K562 (cell line): Measurements from ENCODE around the gene CRLF3. TPM values are rescaled to one million over a fixed set of nuclear protein-coding genes. Genes with fewer than 3 reads are reported as not detected.

Source experiments
- CEBPB ChIP-seq: fragments of 450-650 bp; IDR thresholded peaks from 2 replicates; pipeline ENCODE4 v1.6.1; 2016; ENCODE audit warnings: missing genetic modification characterization, missing compliant biosample characterization
- E2F3 ChIP-seq: fragments of 250-450 bp; sonication (Bioruptor Pico); IDR thresholded peaks from 2 replicates; pipeline ENCODE4 v1.4.0; 2020; ENCODE audit warnings: mild to moderate bottlenecking
- HLTF ChIP-seq: fragments of 450-650 bp; IDR thresholded peaks from 2 replicates; pipeline ENCODE4 v1.6.1; 2016
- HNRNPH1 ChIP-seq: fragments of 200-400 bp; formaldehyde crosslinking; optimal IDR thresholded peaks from 2 replicates; pipeline ENCODE3; 2017; ENCODE audit warnings: low read depth, mild to moderate bottlenecking, low read length, moderate library complexity
- KLF6 ChIP-seq: fragments of 250-450 bp; sonication (Bioruptor Pico); IDR thresholded peaks from 2 replicates; pipeline ENCODE4 v1.4.0; 2020; ENCODE audit warnings: mild to moderate bottlenecking, moderate library complexity, borderline replicate concordance
- LARP7 ChIP-seq: fragments of 450-650 bp; IDR thresholded peaks from 2 replicates; pipeline ENCODE4 v1.6.1; 2016
- MED1 ChIP-seq: sonication (generic); formaldehyde crosslinking; IDR thresholded peaks from 2 replicates; pipeline ENCODE4 v1.8.1; 2023; ENCODE audit warnings: missing genetic modification reagents, borderline replicate concordance
- NCOA1 ChIP-seq: fragments of 450-650 bp; IDR thresholded peaks from 2 replicates; pipeline ENCODE4 v1.6.1; 2016; ENCODE audit warnings: low read depth
- NFIX ChIP-seq: fragments of 250-450 bp; sonication (Bioruptor Pico); IDR thresholded peaks from 2 replicates; pipeline ENCODE4 v1.4.0; 2020; ENCODE audit warnings: low read depth, mild to moderate bottlenecking, moderate library complexity
- SMAD1 ChIP-seq: fragments of 150-350 bp; IDR thresholded peaks from 2 replicates; pipeline ENCODE4 v1.6.1; 2014; ENCODE audit warnings: low read length, low read depth; ENCODE audit not compliant: partially characterized antibody
- ZNF561 ChIP-seq: fragments of 450-650 bp; formaldehyde crosslinking; conservative IDR thresholded peaks from 2 replicates; pipeline ENCODE4 v1.4.0; 2020; ENCODE audit warnings: mild to moderate bottlenecking, moderate library complexity
- polyA plus RNA-seq, 8 experiments: library from polyadenylated mRNA; depleted of rRNA in 4 of 8; stranded (reverse) in 5 of 8; unstranded in 3 of 8; fragments of >200 nt; fragmentation: Nextera tagmentation in 2 of 8; fragmentation: Illumina TruSeq in 1 of 8; extraction: Ambion mirVana in 2 of 8; extraction: Trizol in 1 of 8; gene quantifications; 2 replicates each; pipeline versions ENCODE4 v1.2.1 to v1.2.3, GENCODE V29; 2011 to 2014; ENCODE audit warnings: inconsistent platforms in 1 of 8, missing spikeins in 1 of 8
- total RNA-seq, 7 experiments: library from RNA; depleted of rRNA in 6 of 7; stranded (reverse); fragments of >200 nt in 6 of 7; fragmentation: Illumina TruSeq in 2 of 7; extraction: Trizol in 2 of 7; gene quantifications; 2 replicates each; pipeline versions ENCODE4 v1.2.1 to v1.2.3, GENCODE V29; 2011 to 2021; ENCODE audit warnings: low replicate concordance in 1 of 7
- TF ChIP-seq, protein P1 (sequence below), 2 experiments: IDR thresholded peaks; 2 replicates each; pipeline ENCODE4 v1.6.1; 2011; ENCODE audit warnings: borderline replicate concordance in 1 of 2, control low read depth in 1 of 2, low read depth in 1 of 2, low read length in 1 of 2, mild to moderate bottlenecking in 1 of 2, mixed read lengths in 1 of 2, moderate library complexity in 1 of 2; ENCODE audit not compliant: insufficient read depth in 1 of 2, insufficient read length in 1 of 2, poor library complexity in 1 of 2, severe bottlenecking in 1 of 2; ENCODE audit errors: extremely low read depth in 1 of 2
- TF ChIP-seq, protein P2 (sequence below): sonication (generic); formaldehyde crosslinking; IDR thresholded peaks from 2 replicates; pipeline ENCODE4 v1.8.1; 2022; ENCODE audit warnings: missing genetic modification reagents
- TF ChIP-seq, protein P3 (sequence below), 2 experiments: fragments of 150-350 bp in 1 of 2; IDR thresholded peaks; 2 replicates each; pipeline ENCODE4 v1.6.1; 2012 to 2016; ENCODE audit warnings: low read depth in 2 of 2, low read length in 2 of 2, mild to moderate bottlenecking in 1 of 2, moderate library complexity in 1 of 2

CRLF3 gene
- total and polyA plus RNA-seq, 9 of the 15 experiments (the other 6 are each of a cell fraction or from before 2014, with no cell fraction given): 13.2 to 55.9 (median 29.8) TPM

DNA sequence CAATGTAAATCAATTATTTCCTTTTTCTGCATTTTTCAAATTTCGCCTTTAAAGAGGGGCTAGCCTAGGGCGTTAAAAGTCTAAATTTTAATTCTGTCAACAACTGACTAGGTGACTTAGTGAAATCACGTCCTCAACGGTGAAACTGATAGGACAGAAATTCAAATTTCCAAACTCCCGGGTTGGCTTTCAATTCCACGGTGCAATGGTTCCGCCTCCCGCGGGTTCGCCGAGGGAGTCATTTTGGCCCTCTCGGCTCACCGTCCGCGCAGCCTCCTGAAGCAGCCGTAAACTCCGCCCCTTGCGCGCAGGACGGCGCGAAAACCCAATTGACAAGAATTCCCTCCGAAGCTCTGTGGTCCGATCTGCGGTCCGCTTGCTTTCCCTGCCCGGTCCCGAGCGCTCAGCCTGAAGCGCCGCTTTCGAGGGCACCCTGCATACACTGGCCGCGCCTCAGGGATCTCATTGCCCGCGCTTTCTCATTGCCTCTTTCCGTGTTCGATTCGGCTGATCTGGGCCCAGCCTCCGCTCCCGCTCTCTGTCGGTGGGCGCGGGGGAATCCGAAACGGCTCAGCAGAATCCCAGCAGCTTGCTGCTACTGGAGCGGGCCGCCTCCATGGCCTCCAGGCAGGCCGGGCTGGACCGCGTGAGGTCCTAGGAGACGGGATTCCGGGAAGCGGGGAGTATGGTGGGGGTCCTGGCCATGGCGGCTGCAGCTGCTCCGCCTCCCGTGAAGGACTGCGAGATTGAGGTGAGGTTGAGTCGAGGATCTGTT lies 7.4 kb upstream of the CRLF3 start, which contains the start of gene ATAD5 (continued):
- TF ChIP-seq HLTF (no peak), MED1 (no peak), SMAD1 (no peak), CEBPB (tag) (no peak), E2F3 (CRISPR knock-in tag) (peak; percentile 95), KLF6 (CRISPR knock-in tag) (no peak), NFIX (no peak), HNRNPH1 (no peak), NCOA1 (peak; percentile 11; the same call in 1 of the 2 replicates), LARP7 (no peak), ZNF561 (CRISPR knock-in tag) (no peak)
- TF ChIP-seq, protein P1, sequence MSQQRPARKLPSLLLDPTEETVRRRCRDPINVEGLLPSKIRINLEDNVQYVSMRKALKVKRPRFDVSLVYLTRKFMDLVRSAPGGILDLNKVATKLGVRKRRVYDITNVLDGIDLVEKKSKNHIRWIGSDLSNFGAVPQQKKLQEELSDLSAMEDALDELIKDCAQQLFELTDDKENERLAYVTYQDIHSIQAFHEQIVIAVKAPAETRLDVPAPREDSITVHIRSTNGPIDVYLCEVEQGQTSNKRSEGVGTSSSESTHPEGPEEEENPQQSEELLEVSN (IDR thresholded peaks at IDR 0.05; ENCODE audit: borderline replicate concordance in 1 of 2, extremely low read depth in 1 of 2, insufficient read depth in 1 of 2, insufficient read length in 1 of 2, low read depth in 1 of 2, low read length in 1 of 2, poor library complexity in 1 of 2, severe bottlenecking in 1 of 2): peak; percentile 73 to 85
- TF ChIP-seq, protein P2, sequence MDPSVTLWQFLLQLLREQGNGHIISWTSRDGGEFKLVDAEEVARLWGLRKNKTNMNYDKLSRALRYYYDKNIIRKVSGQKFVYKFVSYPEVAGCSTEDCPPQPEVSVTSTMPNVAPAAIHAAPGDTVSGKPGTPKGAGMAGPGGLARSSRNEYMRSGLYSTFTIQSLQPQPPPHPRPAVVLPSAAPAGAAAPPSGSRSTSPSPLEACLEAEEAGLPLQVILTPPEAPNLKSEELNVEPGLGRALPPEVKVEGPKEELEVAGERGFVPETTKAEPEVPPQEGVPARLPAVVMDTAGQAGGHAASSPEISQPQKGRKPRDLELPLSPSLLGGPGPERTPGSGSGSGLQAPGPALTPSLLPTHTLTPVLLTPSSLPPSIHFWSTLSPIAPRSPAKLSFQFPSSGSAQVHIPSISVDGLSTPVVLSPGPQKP (CRISPR knock-in tag): no peak
- TF ChIP-seq, protein P3, sequence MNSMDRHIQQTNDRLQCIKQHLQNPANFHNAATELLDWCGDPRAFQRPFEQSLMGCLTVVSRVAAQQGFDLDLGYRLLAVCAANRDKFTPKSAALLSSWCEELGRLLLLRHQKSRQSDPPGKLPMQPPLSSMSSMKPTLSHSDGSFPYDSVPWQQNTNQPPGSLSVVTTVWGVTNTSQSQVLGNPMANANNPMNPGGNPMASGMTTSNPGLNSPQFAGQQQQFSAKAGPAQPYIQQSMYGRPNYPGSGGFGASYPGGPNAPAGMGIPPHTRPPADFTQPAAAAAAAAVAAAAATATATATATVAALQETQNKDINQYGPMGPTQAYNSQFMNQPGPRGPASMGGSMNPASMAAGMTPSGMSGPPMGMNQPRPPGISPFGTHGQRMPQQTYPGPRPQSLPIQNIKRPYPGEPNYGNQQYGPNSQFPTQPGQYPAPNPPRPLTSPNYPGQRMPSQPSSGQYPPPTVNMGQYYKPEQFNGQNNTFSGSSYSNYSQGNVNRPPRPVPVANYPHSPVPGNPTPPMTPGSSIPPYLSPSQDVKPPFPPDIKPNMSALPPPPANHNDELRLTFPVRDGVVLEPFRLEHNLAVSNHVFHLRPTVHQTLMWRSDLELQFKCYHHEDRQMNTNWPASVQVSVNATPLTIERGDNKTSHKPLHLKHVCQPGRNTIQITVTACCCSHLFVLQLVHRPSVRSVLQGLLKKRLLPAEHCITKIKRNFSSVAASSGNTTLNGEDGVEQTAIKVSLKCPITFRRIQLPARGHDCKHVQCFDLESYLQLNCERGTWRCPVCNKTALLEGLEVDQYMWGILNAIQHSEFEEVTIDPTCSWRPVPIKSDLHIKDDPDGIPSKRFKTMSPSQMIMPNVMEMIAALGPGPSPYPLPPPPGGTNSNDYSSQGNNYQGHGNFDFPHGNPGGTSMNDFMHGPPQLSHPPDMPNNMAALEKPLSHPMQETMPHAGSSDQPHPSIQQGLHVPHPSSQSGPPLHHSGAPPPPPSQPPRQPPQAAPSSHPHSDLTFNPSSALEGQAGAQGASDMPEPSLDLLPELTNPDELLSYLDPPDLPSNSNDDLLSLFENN (IDR thresholded peaks at IDR 0.05; ENCODE audit: low read depth in 2 of 2, low read length in 2 of 2): 0 out of 4 replicates have a peak, but pooled peaks of 1 of the 2 experiments have one; percentile 31
